Activated CD8-positive, alpha-beta memory T cell treated with anti-CD3 and anti-CD28 coated beads, Interleukin-2, amount 50 U/mL, for 1 hour (primary cell): ENCODE measurements around the gene OR2B2.

Experiments used
- DNase-seq: peaks from one replicate; pipeline ENCODE4 v3.0.0-alpha.2; 2020; ENCODE audit errors: extremely low read depth

Gene OR2B2

DNA sequence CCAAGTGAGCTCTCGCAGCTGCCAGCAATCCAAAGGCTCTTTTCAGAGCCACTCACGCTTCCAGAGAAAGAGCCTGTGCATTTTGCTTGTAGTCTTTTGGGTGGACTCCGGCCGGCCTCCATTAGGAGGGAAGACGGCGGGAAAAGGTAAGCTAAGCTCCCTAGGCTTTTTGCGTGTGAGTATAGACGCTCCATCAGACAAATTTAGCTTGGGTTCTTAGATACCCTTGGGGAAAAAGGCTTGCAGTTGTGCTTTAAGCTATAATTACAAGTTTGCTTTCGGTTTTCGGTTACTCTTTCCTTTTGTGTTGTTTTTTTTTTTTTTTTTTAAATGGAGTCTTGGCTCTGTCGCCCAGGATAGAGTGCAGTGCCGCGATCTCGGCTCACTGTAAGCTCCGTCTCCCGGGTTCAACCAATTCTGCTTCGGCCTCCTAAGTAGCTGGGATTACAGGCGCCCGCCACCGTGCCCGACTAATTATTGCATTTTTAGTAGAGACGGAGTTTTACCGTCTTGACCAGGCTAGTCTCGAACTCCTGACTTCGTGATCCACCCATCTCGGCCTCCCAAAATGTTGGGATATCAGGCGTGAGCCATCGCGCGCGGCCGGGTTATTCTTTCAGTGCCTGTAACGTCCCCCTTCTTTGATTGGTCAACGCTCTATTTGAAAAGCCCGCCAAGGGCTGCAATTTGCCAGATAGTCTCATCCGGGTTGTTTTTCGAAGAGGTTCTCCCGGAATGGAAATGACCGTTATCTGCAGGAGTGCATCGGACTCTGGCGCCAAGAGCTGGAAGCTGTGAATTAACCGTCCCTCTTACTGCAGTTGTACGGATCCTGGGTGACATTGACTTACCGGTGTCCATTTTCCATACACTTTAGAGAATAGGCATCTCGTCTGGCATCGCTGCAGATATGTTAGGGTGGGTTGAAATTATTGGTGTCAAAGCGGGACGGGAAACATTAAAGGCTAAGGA lies 18.1 kb downstream of the OR2B2 start:
- no peak for DNase-seq

DNA sequence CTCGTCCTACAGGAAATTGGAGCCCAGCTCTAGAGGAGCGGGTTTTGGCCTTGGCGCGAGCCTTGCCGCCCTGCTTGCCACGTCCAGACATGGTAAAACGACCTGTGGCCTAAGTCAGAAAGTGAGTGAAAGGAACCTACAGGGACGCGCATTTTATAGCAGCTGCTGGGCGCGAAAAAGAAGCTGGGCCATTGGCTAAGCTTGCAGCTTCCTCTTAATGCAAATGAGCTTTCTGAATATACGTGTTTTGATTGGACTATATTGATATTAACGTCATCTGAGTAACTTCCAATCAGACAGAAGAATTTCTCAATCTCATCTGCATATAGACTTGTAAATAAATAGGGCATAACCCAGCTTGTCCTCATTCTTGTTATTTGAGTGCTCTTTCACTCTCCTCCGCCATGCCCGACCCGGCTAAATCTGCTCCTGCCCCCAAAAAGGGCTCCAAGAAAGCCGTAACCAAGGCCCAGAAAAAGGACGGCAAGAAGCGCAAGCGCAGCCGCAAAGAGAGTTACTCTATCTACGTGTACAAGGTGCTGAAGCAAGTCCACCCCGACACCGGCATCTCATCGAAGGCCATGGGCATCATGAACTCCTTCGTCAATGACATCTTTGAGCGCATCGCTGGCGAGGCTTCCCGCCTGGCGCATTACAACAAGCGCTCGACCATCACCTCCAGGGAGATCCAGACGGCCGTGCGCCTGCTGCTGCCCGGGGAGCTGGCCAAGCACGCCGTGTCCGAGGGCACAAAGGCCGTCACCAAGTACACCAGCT lies 18.9 kb downstream of the OR2B2 start:
- peak; percentile 82 for DNase-seq

DNA sequence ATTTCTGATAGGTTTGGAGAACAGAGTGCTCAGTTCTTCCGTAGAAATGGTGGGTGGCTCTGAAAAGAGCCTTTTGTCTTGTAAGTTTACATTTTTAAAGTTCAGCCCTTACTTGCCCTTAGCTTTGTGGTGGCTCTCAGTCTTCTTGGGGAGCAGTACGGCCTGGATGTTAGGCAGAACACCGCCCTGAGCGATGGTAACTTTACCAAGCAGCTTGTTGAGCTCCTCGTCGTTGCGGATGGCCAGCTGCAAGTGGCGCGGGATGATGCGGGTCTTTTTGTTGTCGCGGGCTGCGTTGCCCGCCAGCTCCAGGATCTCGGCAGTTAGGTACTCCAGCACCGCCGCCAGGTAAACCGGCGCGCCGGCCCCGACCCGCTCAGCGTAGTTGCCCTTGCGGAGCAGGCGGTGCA lies 19.5 kb downstream of the OR2B2 start:
- no peak for DNase-seq

DNA sequence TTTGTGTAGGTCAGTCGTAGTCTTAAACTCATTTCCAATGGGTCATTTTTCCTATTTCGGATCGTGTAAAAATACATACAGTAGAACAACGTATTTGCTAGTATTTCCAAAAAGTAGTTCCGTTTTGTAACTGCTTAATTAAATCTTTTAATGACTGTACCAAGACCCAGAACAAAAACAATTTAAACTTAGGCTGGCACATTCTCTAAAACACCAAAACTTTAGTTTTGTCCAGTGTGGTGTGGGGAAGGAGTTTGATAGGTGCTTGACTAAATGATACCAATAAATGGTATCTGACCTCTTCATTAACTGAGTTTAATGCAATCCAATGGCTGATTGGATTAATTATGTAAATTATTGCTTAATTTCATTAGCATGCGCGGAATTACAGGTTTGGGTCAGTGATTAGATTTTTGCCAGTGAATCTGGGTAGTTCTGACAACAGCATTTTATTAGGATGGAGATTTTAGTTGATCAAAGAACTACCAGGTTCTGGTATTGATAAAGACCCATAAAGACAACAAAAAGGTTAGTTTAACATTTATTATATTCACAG lies 20.8 kb downstream of the OR2B2 start:
- DNase-seq, result no peak

DNA sequence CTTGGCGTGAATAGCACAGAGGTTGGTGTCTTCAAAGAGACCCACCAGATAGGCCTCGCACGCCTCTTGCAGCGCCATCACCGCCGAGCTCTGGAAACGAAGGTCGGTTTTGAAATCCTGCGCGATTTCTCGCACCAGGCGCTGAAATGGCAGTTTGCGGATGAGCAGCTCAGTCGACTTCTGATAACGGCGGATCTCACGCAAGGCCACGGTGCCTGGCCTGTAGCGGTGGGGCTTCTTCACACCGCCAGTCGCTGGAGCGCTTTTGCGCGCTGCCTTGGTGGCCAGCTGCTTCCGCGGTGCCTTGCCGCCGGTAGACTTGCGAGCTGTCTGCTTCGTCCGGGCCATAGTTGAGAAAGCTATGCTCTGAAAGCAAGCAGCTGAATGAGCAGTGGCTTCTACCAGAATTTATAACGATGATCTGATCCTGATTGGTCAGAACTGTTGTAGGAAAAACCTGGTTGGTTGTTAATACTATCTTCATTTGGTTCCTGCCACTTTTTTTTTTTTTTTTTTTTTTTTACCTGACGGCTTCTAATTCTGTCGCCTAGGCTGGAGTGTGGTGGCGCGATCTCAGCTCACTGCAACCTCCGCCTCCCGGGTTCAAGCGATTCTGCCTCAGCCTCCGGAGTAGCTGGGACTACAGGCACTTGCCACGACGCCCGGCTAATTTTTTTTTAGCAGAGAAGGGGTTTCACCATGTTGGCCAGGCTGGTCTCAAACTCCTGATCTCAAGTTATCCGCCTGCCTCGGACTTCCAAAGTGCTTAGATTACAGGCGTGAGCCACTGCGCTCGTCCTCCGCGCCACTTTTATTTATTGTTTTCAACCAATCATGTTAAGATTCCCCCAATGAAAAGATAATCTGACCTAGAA lies 21.5 kb downstream of the OR2B2 start:
- no peak for DNase-seq

DNA sequence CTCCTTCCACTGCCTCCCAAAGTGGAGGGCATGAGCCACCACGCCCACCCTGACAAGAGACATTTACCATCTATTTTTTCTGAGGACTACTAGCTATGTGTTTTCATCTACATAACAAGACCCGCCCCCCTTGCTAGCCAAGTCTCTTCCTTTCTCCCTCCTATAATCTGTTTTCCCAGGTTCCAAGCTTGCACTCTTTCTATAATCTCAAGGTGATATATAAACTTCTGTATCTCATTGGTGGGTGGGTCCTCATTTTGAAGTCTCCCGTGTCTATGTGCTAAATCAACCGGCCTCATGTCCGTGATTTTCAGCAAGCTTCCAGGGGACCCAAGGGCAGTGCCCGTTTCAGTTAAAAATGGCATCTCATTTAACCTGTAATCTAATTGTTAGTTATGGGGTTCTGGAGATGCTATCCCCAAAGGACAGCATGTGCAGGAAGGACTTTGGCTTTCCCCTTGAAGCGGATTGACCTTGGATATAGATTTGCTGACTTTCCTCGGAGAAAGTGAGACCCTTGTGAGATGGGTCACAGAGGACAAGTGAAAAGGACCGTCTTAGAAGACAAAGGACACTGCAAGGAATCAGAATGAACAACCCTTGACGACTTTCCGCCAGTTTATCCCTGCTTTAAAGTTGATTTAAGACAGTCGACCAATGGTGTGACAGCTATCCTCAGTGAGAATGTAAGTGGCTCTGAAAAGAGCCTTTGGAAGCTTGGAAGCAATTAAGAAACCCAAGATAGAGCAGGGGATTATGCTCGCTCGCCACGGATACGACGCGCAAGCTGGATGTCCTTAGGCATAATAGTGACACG lies 22.4 kb downstream of the OR2B2 start:
- DNase-seq, result no peak

DNA sequence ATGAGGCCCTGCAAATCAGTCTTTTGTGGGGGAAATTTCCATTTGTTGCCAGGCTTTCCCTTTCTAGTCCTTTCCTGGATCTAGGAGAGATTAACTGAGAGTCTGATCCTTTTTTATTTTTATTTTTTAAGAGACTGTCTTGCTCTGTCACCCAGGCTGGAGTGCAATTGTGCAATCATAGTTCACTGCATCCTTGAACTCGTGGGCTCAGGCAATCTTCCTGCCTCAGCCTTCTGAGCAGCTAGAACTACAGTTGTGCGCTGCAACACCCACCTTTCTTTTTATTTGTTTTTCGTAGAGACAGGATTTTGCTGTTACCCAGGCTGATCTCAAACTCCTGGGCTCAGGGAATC lies 22.9 kb downstream of the OR2B2 start:
- no peak for DNase-seq

DNA sequence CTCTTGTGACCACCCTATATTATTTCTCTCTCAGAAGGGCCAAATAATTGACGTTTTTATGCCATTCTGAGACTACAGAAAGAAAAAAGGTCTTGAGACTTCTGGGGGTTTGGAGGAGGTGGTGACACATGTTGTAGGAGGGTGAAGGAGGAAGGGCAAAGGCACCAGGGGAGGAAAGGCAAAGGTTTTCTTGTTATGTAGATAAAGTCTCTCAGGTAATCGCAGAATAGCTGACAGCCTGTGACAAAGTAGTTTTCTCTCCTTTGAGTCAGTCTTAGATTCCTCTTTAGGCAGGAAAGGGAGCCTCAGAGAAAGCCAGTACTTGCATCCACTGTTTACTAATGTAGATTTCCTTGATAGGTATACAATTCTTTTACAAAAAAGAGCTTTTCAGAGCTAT lies 23.6 kb downstream of the OR2B2 start:
- no peak for DNase-seq

DNA sequence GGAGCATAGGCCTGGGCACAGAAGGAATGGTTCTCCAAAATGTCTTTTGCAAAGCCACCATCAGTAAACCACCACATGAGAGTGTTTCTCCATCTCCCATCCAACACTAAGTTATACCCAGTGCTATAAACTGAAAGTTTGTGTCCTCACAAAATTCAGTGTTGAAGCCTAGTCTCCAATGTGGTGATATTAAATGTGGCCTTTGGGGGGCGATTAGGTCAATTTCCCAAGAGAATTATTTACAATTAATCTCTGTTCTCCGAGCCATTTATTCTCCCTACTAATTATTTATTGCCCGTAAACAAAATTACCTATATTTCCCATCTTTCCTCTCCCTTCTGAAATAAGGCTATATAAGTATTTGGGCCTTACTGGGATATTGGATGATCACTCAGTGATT lies 26.1 kb downstream of the OR2B2 start:
- DNase-seq, result no peak

DNA sequence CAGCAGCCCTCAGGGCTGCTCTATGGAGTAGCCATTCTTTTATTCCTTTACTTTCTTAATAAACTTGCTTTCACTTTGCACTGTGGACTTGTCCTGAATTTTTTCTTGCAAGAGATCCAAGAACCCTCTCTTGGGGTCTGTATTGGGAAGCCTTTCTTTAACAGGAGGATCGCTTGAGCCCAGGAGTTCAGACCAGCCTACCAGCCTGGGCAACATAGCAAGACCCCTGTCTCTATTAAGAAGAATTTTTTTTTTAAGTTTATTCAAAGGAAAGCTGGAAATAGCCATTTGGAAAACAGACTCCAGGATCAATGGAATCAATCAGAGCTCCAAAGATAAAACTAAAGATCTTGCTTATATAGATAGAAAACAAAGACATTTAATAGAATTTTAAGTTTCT lies 29.1 kb downstream of the OR2B2 start:
- no peak for DNase-seq

DNA sequence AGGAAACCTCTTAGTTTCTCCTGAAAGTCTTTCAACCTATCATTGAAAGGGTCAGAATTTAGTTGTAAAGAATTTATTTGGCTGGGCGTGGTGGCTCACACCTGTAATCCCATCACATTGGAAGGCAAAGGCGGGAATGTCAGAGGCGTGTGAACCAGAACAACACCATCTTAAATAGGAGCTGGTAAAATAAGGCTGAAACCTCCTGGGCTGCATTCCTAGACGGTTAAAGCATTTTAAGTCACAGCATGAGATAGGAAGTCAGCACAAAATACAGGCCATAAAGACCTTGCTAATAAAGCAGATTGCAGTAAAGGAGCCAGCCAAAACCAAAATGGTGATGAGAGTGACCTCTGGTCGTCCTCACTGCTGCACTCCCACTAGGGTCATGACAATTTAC lies 29.6 kb downstream of the OR2B2 start:
- no peak for DNase-seq

DNA sequence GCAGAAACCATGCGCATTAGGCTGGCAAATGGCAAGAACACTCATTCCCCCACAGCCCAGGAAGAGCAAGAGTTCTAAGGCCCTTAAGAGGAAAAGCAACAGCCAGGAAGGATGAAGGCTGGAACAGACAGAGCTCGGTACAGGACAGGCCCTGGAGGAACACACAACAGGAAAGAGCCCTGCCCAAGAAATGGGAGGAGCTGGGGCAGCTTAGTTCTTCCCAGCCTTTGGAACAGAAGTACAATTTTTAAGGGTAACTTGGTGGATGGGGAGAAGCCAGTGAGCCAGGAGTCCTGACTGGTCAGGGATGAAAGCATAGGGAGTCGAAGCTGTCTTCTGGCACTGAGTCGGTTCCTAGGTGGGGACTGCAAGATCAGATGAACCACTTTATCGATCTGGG lies 32.4 kb downstream of the OR2B2 start:
- no peak for DNase-seq

DNA sequence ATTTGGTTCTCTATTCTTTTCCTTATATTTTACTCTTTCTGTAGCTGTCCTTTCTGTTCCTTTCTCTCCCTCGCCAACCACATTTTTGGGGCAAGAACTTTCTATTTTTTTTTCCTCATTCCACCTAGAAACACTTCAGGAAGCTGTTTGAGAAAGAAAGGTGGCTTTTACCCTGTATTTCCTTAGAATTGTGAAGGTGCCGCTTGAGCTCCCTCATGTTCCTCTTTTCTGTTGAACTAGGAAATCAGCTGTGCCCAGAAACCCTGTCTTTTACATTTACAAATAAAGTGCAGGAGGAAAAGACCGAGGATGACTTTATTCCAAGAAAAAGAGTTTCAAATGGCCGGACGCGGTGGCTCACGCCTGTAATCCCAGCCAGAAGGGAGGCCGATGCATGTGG lies 38.2 kb downstream of the OR2B2 start:
- DNase-seq, result no peak

DNA sequence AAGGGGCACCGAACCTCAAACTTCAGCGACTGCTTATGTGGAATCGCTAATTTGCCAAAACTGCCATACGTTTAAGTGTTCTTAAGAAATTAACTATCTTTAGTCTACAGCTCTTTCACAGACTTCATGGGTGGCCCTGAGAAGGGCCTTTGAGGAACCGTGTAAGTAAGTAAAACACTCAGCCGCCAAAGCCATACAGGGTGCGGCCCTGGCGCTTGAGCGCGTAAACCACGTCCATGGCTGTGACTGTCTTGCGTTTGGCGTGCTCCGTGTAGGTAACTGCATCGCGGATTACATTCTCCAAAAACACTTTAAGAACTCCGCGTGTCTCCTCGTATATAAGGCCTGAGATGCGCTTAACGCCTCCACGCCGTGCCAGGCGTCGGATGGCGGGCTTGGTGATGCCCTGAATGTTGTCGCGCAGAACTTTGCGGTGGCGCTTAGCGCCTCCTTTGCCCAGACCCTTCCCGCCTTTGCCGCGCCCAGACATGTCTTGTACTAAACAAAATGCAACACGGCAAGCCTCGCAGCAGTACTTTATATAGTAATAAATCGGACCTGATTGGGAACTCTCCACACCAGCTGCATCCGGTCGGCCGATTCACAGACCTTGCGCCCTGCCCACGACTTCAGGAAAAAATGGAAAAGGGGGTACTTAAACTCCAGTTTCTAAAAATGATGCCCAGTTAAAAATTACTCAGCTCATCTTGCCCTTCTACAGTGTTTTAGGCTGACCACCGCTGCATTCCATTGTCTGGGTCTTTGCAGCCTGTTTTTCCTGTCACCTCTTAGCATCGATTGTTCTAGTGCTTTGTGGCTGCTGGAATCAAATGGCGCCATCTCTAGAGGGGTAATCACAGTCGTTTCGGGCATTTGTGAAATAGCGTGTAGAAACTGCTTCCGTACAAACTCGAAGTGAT lies 38.9 kb downstream of the OR2B2 start:
- DNase-seq, result no peak

DNA sequence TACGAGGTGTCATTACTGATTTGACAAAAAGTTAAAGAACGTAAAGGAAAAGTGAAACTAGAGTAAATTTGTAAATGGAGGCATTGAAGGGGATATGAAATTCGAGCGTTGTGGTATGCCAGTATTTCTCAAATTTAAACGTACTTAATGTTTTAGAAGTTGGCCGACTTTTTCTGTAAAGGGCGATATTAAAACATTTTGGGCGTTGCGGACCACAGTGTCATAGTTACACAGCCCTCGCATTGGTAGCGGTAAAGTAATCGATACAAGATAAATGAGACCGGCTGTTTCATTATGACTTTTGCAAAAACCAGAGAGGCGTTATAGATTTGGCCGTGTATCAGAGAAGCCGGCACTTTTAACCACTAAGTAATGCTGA lies 39.6 kb downstream of the OR2B2 start:
- DNase-seq, result no peak

DNA sequence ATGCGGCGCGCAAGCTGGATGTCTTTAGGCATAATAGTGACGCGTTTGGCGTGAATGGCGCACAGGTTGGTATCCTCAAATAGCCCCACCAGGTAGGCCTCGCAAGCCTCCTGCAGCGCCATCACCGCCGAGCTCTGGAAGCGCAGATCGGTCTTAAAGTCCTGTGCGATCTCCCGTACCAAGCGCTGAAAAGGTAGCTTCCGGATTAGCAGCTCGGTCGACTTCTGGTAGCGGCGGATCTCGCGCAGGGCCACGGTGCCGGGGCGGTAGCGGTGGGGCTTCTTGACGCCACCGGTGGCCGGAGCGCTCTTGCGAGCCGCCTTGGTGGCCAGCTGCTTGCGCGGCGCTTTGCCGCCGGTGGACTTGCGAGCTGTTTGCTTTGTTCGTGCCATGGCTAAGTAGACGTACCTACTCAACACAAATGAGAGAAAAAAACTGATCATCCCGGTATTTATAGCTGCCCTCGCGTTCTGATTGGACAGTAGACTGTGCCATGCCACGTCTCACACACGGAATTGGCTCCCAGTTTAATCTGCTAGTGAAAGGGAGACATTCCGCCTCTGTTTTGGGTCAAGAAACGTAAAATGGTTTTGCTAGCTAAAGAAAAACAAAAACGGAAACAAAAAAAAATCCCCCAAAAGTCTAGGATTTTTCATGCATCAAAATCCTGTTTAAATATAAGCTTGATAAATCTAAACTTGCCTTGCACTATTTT lies 40.1 kb downstream of the OR2B2 start:
- DNase-seq, result peak; percentile 91

DNA sequence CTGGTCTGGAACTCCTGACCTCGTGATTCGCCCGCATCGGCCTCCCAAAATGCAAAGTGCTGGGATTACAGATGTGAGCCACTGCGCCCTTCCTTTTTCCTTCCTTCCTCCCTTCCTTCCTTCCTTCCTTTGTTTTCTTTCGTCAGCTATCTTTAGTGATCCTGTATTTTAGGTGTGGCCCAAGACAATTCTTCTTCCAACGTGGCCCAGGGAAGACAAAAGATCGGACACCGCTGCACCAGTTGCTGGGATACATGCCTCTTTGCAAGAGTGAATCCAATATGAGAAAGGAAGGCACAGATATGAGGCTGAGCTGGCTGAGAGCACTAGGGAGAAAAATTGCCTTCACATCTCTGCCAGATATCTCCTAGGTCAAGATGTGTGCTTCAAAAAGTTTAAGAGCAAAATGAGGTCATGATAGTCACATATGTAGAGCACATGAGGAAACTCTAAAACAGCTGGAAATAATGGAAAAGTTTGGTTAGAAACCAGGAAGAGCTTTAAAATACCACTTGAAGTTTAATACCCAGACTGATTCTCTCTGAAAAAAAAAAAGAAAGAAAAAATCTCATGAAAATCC lies 41.8 kb downstream of the OR2B2 start:
- no peak for DNase-seq

DNA sequence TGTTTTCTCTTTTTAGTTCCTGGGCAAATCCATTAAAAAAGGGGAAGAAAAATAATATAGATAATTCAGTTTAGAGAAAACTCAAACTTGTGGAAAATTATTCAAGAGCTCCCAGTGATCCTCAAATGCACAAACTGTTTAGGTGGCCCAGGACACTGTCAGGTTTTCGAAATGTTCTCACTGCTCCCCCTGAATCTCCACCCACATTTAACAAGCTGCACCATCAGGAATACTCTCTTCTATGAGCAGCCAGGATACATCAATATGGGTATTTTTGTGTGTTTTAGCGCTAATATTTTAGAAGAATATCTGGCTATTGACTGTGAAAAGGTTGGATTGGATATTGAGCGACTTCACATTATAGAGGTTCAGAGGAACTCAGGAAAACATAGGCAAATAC lies 43.9 kb downstream of the OR2B2 start:
- no peak for DNase-seq

DNA sequence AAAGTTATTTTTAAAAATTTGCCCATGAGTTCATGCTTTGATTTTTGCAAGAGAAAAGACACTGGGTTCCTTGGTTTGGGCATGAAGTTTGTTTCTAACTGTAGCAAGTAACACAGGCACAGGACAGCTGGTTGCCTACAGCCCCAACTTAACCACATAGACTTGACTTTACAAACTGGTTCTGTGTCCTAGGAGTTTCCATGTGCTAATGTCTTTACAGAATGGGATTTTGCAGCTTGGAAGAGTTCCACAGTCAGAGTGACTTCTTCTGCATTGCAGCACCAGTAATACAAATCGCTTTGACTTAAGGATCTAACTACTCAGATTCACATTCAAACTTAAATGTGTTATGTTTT lies 44.3 kb downstream of the OR2B2 start:
- no peak for DNase-seq
